Stimulated activated CD4-positive, alpha-beta T cell treated with anti-CD3 and anti-CD28 coated beads, Interleukin-15, amount 100 ng/mL, for 48 hours (primary cell): ENCODE measurements around the gene GAPDH.

Experiments
- DNase-seq, 2 donors: peaks; one replicate each; pipeline ENCODE4 v3.0.0-alpha.2; 2020; ENCODE audit warnings: low read depth in 2 of 2

The GAPDH gene

DNA sequence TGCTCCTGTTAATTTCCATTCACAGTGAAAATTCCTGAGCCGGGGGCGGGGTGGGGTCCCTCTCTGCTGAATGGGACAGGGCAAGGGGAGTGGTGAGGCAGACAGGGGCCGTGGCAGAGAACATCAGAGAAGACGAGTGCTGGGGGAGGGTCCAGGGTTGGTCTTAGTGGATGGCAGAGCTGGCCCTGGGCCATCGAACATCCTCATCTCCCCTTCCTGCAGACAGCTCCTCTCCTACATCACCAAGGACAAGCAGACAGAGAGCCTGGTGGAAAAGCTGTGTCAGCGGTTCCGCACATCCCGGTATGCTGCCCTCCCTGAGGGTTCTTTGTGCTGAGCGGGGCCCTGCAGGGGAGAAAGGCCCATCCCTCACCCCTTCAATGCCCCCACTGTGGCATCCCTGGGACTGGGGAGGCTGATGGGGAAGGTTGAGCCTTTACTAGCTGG, 5.0 kb upstream of the GAPDH start:
- DNase-seq, result no peak

DNA sequence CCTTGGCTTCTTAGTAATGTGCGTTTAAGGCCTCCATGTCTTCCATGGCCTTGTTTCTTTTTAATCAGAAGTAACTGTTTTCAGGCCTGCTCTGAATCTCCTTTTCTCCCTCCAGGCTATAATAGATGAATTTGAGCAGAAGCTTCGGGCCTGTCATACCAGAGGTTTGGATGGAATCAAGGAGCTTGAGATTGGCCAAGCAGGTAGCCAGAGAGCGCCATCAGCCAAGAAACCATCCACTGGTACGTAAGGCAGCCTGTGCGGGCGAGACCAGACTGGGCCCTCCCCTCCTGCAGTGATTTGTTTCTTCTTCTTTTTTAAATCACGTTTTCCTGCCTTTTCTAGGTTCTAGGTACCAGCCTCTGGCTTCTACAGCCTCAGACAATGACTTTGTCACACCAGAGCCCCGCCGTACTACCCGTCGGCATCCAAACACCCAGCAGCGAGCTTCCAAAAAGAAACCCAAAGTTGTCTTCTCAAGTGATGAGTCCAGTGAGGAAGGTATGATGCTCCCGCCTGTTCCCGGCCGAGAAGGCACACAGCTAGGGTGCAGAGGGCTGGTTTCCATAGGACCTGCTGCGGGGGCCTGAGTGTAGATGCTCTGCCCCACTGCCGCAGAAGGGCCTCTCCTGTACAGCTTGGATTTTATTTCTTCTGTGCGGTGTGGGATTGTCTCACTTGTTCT, 3.6 kb upstream of the GAPDH start:
- DNase-seq, result no peak

DNA sequence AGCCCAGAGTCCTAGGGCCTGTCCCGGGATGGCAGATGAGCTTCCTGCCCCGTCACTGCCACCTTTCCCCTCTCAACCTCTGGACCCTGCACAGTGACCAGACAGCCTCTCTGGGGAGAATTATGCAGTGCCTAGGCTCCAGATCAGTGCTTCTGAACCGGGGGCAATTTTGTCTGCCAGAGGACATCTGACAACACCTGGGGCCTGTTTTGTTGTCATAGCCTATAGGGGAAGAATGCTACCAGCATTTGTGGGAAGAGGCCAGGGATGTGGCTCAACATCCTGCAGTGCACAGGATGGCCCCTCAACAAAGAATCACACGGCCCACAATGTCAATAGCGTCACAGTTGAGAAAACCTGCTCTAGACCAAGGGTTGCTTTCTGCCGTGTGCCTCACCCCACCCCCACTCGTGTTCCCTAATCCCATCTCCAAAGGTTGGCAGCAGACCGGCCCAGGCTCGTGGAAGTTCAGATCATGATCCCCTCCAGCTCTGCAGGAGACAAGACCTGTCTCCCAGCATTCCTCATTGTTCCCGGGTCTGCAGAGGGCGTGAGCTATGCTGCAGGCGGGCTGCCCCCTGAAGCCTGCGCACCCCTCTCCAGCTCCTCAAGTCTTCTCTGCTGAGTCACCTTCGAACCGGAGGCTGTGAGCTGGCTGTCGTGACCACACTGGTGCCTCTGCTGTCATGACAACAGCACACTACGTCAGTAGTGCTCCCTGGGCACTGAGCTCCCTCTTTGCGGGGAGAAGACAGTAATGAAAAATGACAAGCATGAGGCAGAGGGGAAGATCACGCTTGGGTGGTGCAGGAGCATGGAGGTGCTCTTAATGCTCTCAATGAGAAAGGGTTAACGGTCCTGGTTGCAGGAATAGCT, 2.0 kb upstream of the GAPDH start:
- peak; percentile 81 to 83 for DNase-seq

GRCh38 chr12:6532927-6533652, 1.2 kb upstream of the GAPDH start:
- DNase-seq, result peak in 1 of 2 donors; percentile 34

DNA sequence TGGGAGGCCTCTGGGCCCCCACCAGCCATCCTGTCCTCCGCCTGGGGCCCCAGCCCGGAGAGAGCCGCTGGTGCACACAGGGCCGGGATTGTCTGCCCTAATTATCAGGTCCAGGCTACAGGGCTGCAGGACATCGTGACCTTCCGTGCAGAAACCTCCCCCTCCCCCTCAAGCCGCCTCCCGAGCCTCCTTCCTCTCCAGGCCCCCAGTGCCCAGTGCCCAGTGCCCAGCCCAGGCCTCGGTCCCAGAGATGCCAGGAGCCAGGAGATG, 729 bp upstream of the GAPDH start:
- no peak for DNase-seq

- no peak for DNase-seq
These were observed 303 bp downstream of the GAPDH start for GRCh38 chr12:6534695-6534944.

GRCh38 chr12:6534945-6535696, 804 bp downstream of the GAPDH start:
- peak; percentile 66 to 72 for DNase-seq

DNA sequence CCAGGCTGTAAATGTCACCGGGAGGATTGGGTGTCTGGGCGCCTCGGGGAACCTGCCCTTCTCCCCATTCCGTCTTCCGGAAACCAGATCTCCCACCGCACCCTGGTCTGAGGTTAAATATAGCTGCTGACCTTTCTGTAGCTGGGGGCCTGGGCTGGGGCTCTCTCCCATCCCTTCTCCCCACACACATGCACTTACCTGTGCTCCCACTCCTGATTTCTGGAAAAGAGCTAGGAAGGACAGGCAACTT, 1.3 kb downstream of the GAPDH start:
- DNase-seq, result no peak

DNA sequence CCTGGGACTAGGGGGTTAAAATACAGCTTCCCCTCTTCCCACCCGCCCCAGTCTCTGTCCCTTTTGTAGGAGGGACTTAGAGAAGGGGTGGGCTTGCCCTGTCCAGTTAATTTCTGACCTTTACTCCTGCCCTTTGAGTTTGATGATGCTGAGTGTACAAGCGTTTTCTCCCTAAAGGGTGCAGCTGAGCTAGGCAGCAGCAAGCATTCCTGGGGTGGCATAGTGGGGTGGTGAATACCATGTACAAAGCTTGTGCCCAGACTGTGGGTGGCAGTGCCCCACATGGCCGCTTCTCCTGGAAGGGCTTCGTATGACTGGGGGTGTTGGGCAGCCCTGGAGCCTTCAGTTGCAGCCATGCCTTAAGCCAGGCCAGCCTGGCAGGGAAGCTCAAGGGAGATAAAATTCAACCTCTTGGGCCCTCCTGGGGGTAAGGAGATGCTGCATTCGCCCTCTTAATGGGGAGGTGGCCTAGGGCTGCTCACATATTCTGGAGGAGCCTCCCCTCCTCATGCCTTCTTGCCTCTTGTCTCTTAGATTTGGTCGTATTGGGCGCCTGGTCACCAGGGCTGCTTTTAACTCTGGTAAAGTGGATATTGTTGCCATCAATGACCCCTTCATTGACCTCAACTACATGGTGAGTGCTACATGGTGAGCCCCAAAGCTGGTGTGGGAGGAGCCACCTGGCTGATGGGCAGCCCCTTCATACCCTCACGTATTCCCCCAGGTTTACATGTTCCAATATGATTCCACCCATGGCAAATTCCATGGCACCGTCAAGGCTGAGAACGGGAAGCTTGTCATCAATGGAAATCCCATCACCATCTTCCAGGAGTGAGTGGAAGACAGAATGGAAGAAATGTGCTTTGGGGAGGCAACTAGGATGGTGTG, 1.9 kb downstream of the GAPDH start:
- no peak for DNase-seq

- peak in 1 of 2 donors; percentile 15 for DNase-seq
These were observed 2.7 kb downstream of the GAPDH start for GRCh38 chr12:6536894-6537579.

GRCh38 chr12:6537580-6538419, 3.5 kb downstream of the GAPDH start:
- peak; percentile 69 to 78 for DNase-seq

- DNase-seq, result peak in 1 of 2 donors; percentile 24
These were observed 4.3 kb downstream of the GAPDH start for GRCh38 chr12:6538420-6539313.

DNA sequence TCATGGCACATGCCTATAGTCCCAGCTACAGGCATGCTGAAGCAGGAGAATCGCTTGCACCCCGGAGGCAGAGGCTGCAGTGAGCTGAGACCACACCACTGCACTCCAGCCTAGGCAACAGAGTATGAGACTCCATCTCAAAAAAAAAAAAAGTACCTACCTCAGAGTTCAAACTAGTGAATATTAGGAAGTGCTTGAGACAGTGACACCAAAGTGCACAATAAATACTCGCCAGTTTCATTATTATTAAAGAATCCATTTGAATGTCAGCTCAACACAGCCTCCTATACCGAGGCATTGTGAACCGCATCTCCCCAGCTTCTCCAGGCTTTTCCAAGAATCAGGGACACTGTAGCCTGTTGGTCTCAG, 5.0 kb downstream of the GAPDH start:
- peak in 1 of 2 donors; percentile 14 for DNase-seq

- no peak for DNase-seq
These were observed 5.4 kb downstream of the GAPDH start for GRCh38 chr12:6539707-6540134.

DNA sequence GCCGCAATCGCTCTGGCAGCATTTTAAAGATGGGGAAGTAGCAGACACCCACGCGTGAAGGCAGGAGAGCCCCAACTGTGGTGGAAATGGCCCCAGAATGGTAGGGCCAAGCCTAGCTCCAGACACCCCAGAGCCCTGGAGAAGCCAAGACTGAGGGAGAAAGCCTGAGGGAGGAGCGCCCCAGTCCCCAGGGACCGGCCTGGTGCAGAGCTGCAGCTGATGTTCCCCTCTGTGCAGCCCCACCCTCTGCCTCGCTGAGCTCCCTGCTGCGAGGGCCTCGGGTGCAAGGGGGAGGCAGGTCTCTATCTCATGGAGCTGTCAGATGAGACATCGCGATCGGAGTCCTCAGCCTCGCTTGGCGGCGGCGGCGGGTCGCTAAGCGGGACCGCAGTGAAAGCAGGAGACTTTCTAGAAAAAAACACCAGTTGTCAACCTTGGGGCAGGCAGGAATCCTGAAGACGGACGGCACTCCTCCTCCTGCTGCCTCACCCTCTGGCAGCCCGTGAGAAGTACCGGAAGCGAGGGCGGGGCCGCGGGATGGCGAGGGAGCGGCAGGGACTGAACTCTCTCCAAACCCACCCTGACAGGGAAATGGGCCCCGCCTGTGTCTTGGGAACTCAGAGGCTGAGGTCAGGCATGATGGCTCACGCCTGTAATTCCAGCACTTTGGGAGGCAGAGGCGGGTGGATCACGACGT, 6.0 kb downstream of the GAPDH start:
- peak in 1 of 2 donors; percentile 22 for DNase-seq

GRCh38 chr12:6541371-6542165, 7.3 kb downstream of the GAPDH start:
- DNase-seq, result no peak

DNA sequence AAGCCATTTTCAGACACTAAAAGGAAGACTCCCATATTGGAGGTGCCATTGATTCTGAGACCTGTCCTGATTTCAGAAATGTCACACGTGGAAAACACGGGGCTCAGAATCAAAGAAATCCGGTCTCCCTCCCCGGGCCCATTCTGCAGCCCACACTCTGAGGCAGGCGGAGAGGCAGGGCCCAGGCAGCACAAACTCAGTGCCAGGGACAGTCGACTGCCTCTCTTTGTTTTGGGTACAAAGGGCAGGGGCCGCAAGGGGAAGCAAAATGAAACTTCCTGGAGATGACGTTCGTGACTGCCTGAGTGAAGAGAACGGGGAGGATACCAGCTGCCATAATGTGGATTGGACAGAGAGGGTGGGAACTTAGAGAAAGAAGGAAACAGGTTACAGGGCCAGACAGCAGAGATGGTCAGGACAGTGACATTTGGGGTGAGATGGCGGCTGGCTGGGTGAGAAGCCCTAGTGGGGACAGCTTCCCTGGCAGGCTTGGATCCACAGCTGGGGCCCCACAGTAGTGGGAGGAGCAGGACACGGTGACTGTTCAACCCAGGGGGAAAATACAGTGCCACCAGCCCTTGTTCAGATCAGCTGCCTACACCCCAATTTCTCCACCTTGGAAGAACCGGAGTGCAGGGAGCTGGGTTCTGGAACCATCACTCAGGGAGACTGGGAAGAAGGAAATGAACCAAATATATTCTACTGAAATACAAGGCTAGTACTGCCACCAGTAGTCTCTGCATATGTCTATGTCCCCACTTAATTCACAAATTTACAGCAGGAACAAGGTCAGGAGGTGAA, 8.1 kb downstream of the GAPDH start:
- no peak for DNase-seq
